ENCODE results near the gene RWDD4. TPM values are rescaled to one million over a fixed set of nuclear protein-coding genes. Genes with fewer than 3 reads are reported as not detected.

RWDD4 gene
- 10 to 100 TPM; 32.5 to 36.9 (median 33.3) TPM for polyA plus RNA-seq (ENCODE audit: insufficient read length in 3 of 3)
- long read RNA-seq, donor 1, transcript RWDD4-202 (7 exons, 2,590 nt) = major isoform, 15 of 15 reads
- long read RNA-seq, donor 1, partial matches to known transcripts = 0 of 15 reads
- long read RNA-seq, donor 1, other reads (novel, unspliced or antisense) = 0 of 15 reads
- long read RNA-seq, donor 2, transcript RWDD4-202 (7 exons, 2,590 nt) = major isoform, 11 of 11 reads
- long read RNA-seq, donor 2, partial matches to known transcripts = 0 of 11 reads
- long read RNA-seq, donor 2, other reads (novel, unspliced or antisense) = 0 of 11 reads
- long read RNA-seq, donor 3, transcript RWDD4-202 (7 exons, 2,590 nt) = major isoform, 5 of 5 reads
- long read RNA-seq, donor 3, partial matches to known transcripts = 0 of 5 reads
- long read RNA-seq, donor 3, other reads (novel, unspliced or antisense) = 0 of 5 reads
- long read RNA-seq, donor 4, transcript RWDD4-202 (7 exons, 2,590 nt) = major isoform, 13 of 13 reads
- long read RNA-seq, donor 4, partial matches to known transcripts = 0 of 13 reads
- long read RNA-seq, donor 4, other reads (novel, unspliced or antisense) = 0 of 13 reads
- long read RNA-seq, donor 5, transcript RWDD4-202 (7 exons, 2,590 nt) = major isoform, 6 of 6 reads
- long read RNA-seq, donor 5, partial matches to known transcripts = 0 of 6 reads
- long read RNA-seq, donor 5, other reads (novel, unspliced or antisense) = 0 of 6 reads
- long read RNA-seq, donor 6, partial matches to known transcripts = 6 of 10 reads
- long read RNA-seq, donor 6, other reads (novel, unspliced or antisense) = 0 of 10 reads
- long read RNA-seq, donor 7, transcript RWDD4-202 (7 exons, 2,590 nt) = major isoform, 16 of 27 reads
- long read RNA-seq, donor 7, partial matches to known transcripts = 6 of 27 reads
- long read RNA-seq, donor 7, other reads (novel, unspliced or antisense) = 5 of 27 reads
- long read RNA-seq, donor 8, transcript RWDD4-202 (7 exons, 2,590 nt) = major isoform, 8 of 8 reads
- long read RNA-seq, donor 8, partial matches to known transcripts = 0 of 8 reads
- long read RNA-seq, donor 8, other reads (novel, unspliced or antisense) = 0 of 8 reads
- long read RNA-seq, donor 9, transcript RWDD4-202 (7 exons, 2,590 nt) = major isoform, 17 of 25 reads
- long read RNA-seq, donor 9, partial matches to known transcripts = 8 of 25 reads
- long read RNA-seq, donor 9, other reads (novel, unspliced or antisense) = 0 of 25 reads
- long read RNA-seq, donor 10, transcript RWDD4-202 (7 exons, 2,590 nt) = major isoform, 7 of 21 reads
- long read RNA-seq, donor 10, partial matches to known transcripts = 14 of 21 reads
- long read RNA-seq, donor 10, other reads (novel, unspliced or antisense) = 0 of 21 reads
- long read RNA-seq, donor 11, transcript RWDD4-202 (7 exons, 2,590 nt) = major isoform, 6 of 11 reads
- long read RNA-seq, donor 11, partial matches to known transcripts = 5 of 11 reads
- long read RNA-seq, donor 11, other reads (novel, unspliced or antisense) = 0 of 11 reads
- long read RNA-seq, donor 12, transcript RWDD4-202 (7 exons, 2,590 nt) = major isoform, 14 of 20 reads
- long read RNA-seq, donor 12, partial matches to known transcripts = 6 of 20 reads
- long read RNA-seq, donor 12, other reads (novel, unspliced or antisense) = 0 of 20 reads
- long read RNA-seq, donor 13, partial matches to known transcripts = 0 of 3 reads
- long read RNA-seq, donor 13, other reads (novel, unspliced or antisense) = 0 of 3 reads
- long read RNA-seq, donor 14, transcript RWDD4-202 (7 exons, 2,590 nt) = major isoform, 12 of 31 reads
- long read RNA-seq, donor 14, partial matches to known transcripts = 11 of 31 reads
- long read RNA-seq, donor 14, other reads (novel, unspliced or antisense) = 8 of 31 reads
- long read RNA-seq, donor 15, transcript RWDD4-202 (7 exons, 2,590 nt) = major isoform, 16 of 16 reads
- long read RNA-seq, donor 15, partial matches to known transcripts = 0 of 16 reads
- long read RNA-seq, donor 15, other reads (novel, unspliced or antisense) = 0 of 16 reads
- long read RNA-seq, donor 16, transcript RWDD4-202 (7 exons, 2,590 nt) = major isoform, 18 of 18 reads
- long read RNA-seq, donor 16, partial matches to known transcripts = 0 of 18 reads
- long read RNA-seq, donor 16, other reads (novel, unspliced or antisense) = 0 of 18 reads

DNA sequence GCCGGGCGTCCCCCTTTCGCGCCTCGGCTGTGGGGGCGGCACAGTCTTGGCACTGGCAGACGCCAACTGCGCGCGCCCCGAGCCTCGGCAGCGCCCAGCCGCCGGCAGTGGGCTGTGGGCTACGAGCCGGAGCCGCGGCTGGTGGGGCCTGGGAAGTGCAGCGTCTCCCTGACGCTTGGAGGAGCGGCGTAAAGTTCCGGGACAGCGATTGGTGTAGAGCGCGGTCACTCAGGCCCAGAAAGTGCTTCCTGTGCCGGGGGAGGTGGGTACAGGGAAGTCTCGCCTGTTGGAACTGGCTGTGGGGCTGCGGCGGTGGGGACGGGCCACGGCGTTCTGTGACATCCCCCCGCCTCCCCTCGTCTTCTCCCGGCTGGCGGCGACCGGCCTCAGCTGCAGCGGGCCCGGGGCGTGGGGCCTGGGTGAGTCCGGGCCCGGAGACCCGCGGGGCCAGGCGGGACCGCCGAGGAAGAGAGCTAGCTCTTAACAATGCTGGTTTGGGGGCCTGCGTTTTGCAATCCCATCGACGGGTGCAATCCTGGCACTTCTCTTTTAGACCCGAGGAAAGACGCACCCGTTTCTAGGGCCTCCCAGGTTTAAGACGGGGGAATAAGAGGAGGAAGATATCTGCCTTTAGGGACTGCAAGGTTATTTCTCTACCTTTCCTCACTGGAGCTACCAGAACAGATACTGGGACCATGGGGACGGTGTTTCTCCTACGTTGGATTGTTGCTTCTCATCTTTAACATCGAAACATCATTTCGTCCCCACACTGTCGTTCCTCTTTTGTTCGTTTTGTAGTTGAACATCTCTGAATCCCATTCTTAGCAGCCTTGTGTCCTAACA lies at the start of gene RWDD4, which contains the start of gene TRAPPC11:
RWDD4 (minus strand) TSS at position 157 of the 843 bp plus-strand sequence. CDS start 233 bp downstream, outside the sequence.
TRAPPC11 (plus strand) TSS at position 265 of the 843 bp plus-strand sequence. CDS start 4,575 bp downstream, outside the sequence.
- DNase-seq = peak; percentile 99

DNA sequence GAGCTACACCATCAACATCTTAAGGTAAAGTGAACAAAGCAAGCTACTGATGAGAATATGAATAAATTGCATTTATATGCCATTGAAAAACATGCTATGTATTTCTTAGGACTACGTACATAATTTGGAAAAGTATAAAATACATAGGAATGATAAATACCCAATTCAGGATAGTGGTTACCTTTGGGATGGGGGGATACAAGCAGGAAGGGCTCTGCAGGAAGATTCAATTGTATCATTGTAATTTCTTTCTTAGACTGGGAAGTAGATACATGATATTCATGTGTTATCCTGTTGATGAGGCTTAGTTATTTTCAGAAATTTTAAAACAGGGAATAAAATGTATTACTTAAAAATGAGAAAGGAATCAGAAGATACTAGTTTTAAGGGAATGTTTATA lies 43.5 kb upstream of the RWDD4 start:
- DNase-seq = no peak

DNA sequence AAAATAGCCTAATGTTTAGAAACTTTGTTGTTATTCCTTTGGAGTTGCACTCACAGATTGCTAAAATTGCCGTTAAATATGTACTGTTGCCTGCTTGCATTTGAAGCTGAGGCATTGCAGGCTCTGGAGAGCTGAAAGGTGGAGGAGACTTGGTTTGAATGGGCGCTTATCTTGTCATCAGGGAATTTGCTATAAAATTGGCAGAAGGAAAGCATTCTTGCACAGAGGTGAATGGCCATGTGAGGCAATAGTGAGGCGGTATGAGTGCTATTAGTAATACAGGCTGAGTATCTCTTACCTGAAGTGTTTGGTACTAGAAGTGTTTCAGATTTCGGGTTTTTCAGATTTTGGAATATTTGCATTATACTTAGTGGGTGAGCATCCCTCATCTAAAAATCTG lies 41.4 kb upstream of the RWDD4 start:
- no peak for DNase-seq

- no peak for DNase-seq
These were observed 39.9 kb upstream of the RWDD4 start for GRCh38 chr4:183698909-183699308.

DNA sequence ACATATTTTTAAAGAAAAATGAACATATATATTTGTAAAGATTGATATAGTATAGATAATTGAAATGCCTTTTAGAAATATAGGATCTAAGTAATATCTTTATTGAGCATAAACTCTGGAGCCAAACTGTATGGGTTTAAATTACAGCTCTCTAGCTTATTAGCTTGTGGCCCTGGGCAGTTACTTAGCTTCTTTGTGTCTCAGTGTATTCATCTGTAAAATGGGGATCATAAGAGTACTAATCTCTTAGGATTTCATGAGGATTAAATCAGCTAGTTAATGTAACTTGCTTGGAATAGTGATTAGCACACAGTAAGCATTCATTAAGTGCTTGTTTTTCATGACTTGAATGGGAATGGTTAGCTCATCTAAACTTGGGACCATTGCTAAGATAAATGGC lies 32.9 kb upstream of the RWDD4 start:
- no peak for DNase-seq

DNA sequence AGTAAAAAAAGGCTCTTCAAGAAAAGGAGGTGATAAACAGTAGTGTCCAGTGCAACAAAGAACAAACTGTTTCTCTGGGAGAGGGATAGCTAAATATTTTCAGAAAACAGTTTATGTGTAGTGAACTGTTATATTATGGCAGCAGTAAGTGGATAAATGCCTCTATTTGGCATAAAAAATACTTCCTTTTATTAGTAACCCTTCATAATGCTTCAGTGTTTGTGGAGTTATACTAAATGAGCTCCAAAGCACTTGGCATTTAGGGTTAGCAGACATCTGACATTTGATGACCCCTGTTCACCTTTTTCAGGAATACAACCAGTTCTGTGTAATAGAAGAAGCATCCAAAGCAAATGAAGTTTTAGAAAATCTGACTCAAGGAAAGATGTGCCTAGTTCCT lies 32.0 kb upstream of the RWDD4 start:
- no peak for DNase-seq

DNA sequence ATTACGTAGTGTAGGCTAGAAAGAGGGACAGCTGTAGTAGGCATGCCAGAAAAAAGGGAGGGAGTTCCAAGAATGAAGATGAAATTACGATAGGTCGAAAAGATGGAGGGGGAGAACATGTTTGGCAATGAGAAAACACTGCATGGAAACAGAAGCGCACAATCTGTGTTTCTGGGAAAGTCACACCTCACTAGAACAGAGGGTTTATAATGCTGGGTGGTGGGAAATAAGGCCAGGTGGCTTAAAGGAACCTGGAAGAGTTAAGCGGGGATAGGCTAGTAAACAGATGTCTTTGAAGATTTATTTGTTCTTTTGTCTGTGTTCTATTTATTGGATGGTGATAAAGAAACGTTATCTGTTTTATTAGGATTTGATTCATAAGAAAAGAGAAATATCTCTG lies 29.2 kb upstream of the RWDD4 start:
- no peak for DNase-seq

DNA sequence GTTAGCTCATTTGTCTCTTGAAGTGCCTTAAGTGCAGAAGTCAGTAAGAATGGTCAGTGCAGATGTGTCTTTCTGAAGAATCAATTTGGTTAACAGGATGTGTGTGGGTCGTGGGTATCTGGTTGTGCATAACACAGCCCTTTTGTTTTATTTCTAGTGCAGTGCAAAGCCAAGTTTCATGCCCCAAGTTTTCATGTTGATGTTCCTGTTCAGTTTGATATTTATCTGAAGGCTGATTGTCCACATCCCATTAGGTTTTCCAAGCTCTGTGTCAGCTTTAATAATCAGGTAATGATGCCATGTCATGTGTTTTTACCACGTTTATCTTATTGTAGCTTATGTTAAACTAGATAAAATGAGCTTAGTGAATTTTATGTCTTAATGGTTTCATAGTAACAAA lies 27.5 kb upstream of the RWDD4 start:
- DNase-seq = no peak

GRCh38 chr4:183681119-183681518 lies 22.1 kb upstream of the RWDD4 start:
- no peak for DNase-seq

DNA sequence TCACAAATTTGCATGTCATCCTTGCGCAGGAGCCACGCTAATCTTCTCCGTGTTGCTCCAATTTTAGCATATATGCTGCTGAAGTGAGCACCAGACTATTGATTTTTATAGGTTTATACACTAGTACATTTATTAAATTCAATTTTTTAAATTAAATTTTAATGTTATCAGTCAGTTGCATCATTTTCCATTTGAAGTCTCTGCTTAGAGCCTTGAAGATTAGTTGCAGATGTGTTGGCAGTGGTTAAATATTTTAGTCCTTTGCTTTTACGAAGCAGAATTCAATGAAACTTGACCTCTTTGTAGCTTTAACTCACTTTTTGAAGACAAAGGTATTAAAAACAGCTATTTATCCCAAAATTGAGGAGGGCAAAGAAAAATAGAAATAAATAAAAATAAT lies 16.6 kb upstream of the RWDD4 start:
- DNase-seq = no peak

- no peak for DNase-seq
These were observed 15.2 kb upstream of the RWDD4 start for GRCh38 chr4:183674153-183674552.

- no peak for DNase-seq
These were observed 12.1 kb upstream of the RWDD4 start for GRCh38 chr4:183670960-183671555.

GRCh38 chr4:183670251-183670650 lies 11.3 kb upstream of the RWDD4 start:
- DNase-seq = no peak

GRCh38 chr4:183666088-183666487 lies 7.1 kb upstream of the RWDD4 start:
- DNase-seq = no peak

- no peak for DNase-seq
These were observed 872 bp upstream of the RWDD4 start for GRCh38 chr4:183659872-183660242.

GRCh38 chr4:183658362-183659028 lies 490 bp downstream of the RWDD4 start:
- peak; percentile 20 for DNase-seq

- no peak for DNase-seq
These were observed 1.4 kb downstream of the RWDD4 start for GRCh38 chr4:183657564-183657963.

DNA sequence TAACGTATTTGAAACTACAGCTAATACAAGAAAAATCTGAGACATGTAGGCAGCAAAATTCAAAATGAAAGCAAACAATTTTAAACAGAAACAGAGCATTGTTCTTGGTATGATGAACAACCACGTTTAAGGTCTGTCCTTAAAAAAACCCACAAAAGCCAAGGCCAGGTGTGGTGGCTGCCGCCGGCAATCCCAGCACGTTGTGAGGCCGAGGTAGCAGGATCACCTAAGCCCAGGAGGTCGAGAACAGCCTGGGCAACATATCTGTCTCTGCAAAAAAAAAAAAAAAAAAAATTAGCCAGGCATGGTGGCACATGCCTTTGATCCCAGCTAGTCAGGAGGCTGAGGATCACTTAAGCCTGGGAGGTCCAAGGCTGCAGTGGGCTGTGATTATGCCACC lies 13.7 kb downstream of the RWDD4 start:
- no peak for DNase-seq
